DMS79 treated with DMSO at 0.1 percent for 48 hours (cell line): ENCODE data around the gene NUB1.

Experiments
- DNase-seq: peaks from one replicate; lab custom pipeline; 2025; lab: John Stamatoyannopoulos, UW

NUB1 gene

GRCh38 chr7:151423936-151424335, 82.3 kb downstream of the NUB1 start:
- no peak for DNase-seq

GRCh38 chr7:151424799-151425198, 83.2 kb downstream of the NUB1 start:
- DNase-seq, result no peak

GRCh38 chr7:151425670-151426440, 84.2 kb downstream of the NUB1 start:
- no peak for DNase-seq

GRCh38 chr7:151426441-151426903, 84.9 kb downstream of the NUB1 start:
- DNase-seq, result no peak

- DNase-seq, result no peak
These were observed 85.5 kb downstream of the NUB1 start for GRCh38 chr7:151426904-151427704.

GRCh38 chr7:151427705-151428377, 86.2 kb downstream of the NUB1 start:
- peak; percentile 13 for DNase-seq
